ENCODE data around the gene KCTD11. TPM values are rescaled to one million over a fixed set of nuclear protein-coding genes. Genes with fewer than 3 reads are reported as not detected.
"Not testable (repeated sequence)": the region's sequence is repeated elsewhere in the genome, so short reads cannot be mapped to it uniquely, and the experiment has no call there.

The KCTD11 gene
- total RNA-seq, 1 experiment from 2014 or later = 5.4 TPM

DNA sequence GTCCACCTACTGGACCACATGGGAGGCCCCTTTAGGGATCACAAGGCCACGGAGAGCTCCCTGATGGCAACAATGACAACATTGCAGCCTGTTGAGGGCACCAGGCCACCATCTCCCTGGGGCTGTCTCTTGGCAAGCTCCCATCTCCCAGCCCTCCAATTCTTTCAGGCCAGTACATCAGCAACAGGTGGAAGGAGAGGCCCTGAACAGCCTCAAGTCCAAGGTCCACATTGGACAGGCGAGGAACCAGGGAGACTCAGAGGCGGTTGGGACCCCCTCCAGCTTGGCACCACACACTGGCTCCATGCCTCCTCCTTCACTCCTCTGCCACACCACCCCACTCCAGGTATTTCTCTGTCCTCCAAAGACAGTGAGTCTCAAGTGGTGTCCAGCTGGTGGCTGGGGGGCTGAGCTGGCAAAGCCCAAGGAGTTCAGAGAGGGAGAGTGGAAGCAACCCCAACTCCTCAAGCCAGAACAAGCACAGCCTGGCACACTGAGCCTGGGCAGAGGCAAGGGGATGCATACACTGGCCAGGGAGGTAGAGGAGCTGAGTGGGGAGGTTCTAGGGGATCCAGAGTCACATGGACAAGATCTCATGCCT is 16.9 kb upstream of the KCTD11 start:
- TF ChIP-seq, protein P1, sequence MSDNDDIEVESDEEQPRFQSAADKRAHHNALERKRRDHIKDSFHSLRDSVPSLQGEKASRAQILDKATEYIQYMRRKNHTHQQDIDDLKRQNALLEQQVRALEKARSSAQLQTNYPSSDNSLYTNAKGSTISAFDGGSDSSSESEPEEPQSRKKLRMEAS (IDR thresholded peaks at IDR 0.05) = no peak
- TF ChIP-seq EGR1 (IDR thresholded peaks at IDR 0.05; ENCODE audit: low read depth) (no peak), SRF (IDR thresholded peaks at IDR 0.05; ENCODE audit: low read depth) (no peak), JUND (IDR thresholded peaks at IDR 0.05) (no peak), SP1 (IDR thresholded peaks at IDR 0.05; ENCODE audit: low read depth) (no peak), YY1 (IDR thresholded peaks at IDR 0.05; ENCODE audit: extremely low read depth, insufficient replicate concordance, low read depth, low read length) (no peak), ELF1 (IDR thresholded peaks at IDR 0.05; ENCODE audit: borderline replicate concordance, low read depth) (no peak), CBX3 (IDR thresholded peaks at IDR 0.05; ENCODE audit: low read depth) (no peak), EZH2 (IDR thresholded peaks at IDR 0.05) (no peak), ZNF274 (IDR thresholded peaks at IDR 0.05; ENCODE audit: low read depth, low read length) (no peak), SIN3A (IDR thresholded peaks at IDR 0.05; ENCODE audit: low read depth) (no peak), FOSL1 (IDR thresholded peaks at IDR 0.05; ENCODE audit: low read depth) (no peak), RAD21 (IDR thresholded peaks at IDR 0.05; ENCODE audit: low read depth) (no peak), POLR2A (IDR thresholded peaks at IDR 0.05; ENCODE audit: borderline replicate concordance, extremely low read depth, insufficient read depth, insufficient read length) (no peak), EZH2phosphoT487 (IDR thresholded peaks at IDR 0.05; ENCODE audit: borderline replicate concordance) (no peak)
- TF ChIP-seq, protein P2, sequence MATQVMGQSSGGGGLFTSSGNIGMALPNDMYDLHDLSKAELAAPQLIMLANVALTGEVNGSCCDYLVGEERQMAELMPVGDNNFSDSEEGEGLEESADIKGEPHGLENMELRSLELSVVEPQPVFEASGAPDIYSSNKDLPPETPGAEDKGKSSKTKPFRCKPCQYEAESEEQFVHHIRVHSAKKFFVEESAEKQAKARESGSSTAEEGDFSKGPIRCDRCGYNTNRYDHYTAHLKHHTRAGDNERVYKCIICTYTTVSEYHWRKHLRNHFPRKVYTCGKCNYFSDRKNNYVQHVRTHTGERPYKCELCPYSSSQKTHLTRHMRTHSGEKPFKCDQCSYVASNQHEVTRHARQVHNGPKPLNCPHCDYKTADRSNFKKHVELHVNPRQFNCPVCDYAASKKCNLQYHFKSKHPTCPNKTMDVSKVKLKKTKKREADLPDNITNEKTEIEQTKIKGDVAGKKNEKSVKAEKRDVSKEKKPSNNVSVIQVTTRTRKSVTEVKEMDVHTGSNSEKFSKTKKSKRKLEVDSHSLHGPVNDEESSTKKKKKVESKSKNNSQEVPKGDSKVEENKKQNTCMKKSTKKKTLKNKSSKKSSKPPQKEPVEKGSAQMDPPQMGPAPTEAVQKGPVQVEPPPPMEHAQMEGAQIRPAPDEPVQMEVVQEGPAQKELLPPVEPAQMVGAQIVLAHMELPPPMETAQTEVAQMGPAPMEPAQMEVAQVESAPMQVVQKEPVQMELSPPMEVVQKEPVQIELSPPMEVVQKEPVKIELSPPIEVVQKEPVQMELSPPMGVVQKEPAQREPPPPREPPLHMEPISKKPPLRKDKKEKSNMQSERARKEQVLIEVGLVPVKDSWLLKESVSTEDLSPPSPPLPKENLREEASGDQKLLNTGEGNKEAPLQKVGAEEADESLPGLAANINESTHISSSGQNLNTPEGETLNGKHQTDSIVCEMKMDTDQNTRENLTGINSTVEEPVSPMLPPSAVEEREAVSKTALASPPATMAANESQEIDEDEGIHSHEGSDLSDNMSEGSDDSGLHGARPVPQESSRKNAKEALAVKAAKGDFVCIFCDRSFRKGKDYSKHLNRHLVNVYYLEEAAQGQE (IDR thresholded peaks at IDR 0.05; ENCODE audit: low read depth) = no peak
- no peak overlapping the region for H3K9ac ChIP-seq (ENCODE audit: low read length)
- ATAC-seq (no peak), DNase-seq (ENCODE audit: low read depth, low spot score) (no peak)
- H4K20me1 ChIP-seq (ENCODE audit: insufficient read depth) = no peaks in the 10 kb centered on the region
- no TSS peak for BruUV-seq (replicated peaks)
- H3K4me2 ChIP-seq (ENCODE audit: low read length) = no peak overlapping the region
- intact Hi-C loops (cut with micrococcal nuclease) = no loop called here
- ChIA-PET POLR2A (no interaction called here), RAD21 (ENCODE audit: low non-redundant PET in 1 of 2, low total read pairs in 2 of 2, uncharacterized antibody in 2 of 2, unreplicated experiment in 2 of 2) (no interaction called here), CTCF (no interaction called here)
- no peak overlapping the region for H2AFZ ChIP-seq (ENCODE audit: low read depth, low read length, poor library complexity, severe bottlenecking)
- no peaks in the 10 kb centered on the region for H3K9me3 ChIP-seq (ENCODE audit: control insufficient read depth in 1 of 2, insufficient read depth in 1 of 2, low read depth in 1 of 2, low read length in 2 of 2)
- no peaks in the 10 kb centered on the region for H3K9me2 ChIP-seq (ENCODE audit: insufficient read depth)
- H3K4me3 ChIP-seq (replicated peaks in 1 of 2; ENCODE audit: low read depth in 1 of 2, low read length in 2 of 2) = no peak overlapping the region
- peaks cover 3 to 17% of the 10 kb centered on the region in 2 experiments; a peak in 3 of 4 replicates for H3K4me1 ChIP-seq (ENCODE audit: control insufficient read depth in 1 of 2, insufficient read depth in 2 of 2, low read length in 2 of 2)
- no peaks in the 10 kb centered on the region for H3K36me3 ChIP-seq (ENCODE audit: control insufficient read depth in 1 of 2, insufficient read depth in 2 of 2, low read length in 2 of 2)
- H3K79me2 ChIP-seq (ENCODE audit: insufficient read depth, low read length) = no peaks in the 10 kb centered on the region
- H3K27me3 ChIP-seq (ENCODE audit: insufficient read depth, low read length) = no peaks in the 10 kb centered on the region
- H3K27ac ChIP-seq (ENCODE audit: low read depth, low read length) = no peak overlapping the region

DNA sequence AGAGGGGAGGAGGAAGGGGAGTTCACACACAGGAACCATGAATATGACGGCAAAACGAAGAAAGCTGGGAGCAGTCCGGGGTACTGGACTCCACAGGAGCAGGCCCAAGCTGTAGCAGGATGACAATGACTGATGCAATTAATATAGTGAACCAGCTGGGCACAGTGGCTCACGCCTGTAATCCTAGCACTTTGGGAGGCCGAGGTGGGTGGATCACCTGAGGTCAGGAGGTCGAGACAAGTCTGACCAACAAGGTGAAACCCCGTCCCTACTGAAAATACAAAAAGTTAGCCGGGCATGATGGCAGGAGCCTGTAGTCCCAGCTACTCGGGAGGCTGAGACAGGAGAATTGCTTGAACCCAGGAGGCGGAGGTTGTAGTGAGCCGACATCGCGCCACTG is 16.2 kb upstream of the KCTD11 start:
- H3K4me1 ChIP-seq (ENCODE audit: control insufficient read depth in 1 of 2, insufficient read depth in 2 of 2, low read length in 2 of 2); H4K20me1 ChIP-seq (ENCODE audit: insufficient read depth); CTCF ChIA-PET; H3K4me3 ChIP-seq (replicated peaks in 1 of 2; ENCODE audit: low read depth in 1 of 2, low read length in 2 of 2); BruUV-seq (replicated peaks); H3K36me3 ChIP-seq (ENCODE audit: control insufficient read depth in 1 of 2, insufficient read depth in 2 of 2, low read length in 2 of 2); ATAC-seq; H3K9ac ChIP-seq (ENCODE audit: low read length); H3K9me3 ChIP-seq (ENCODE audit: control insufficient read depth in 1 of 2, insufficient read depth in 1 of 2, low read depth in 1 of 2, low read length in 2 of 2); H3K27me3 ChIP-seq (ENCODE audit: insufficient read depth, low read length); intact Hi-C loops (cut with micrococcal nuclease); H3K4me2 ChIP-seq (ENCODE audit: low read length); DNase-seq (ENCODE audit: low read depth, low spot score); H2AFZ ChIP-seq (ENCODE audit: low read depth, low read length, poor library complexity, severe bottlenecking); RAD21 ChIA-PET (ENCODE audit: low non-redundant PET in 1 of 2, low total read pairs in 2 of 2, uncharacterized antibody in 2 of 2, unreplicated experiment in 2 of 2); H3K27ac ChIP-seq (ENCODE audit: low read depth, low read length); H3K79me2 ChIP-seq (ENCODE audit: insufficient read depth, low read length); H3K9me2 ChIP-seq (ENCODE audit: insufficient read depth): not testable (repeated sequence)
- POLR2A ChIA-PET = interaction anchor here (0.9 kb wide), 2 partner anchors 23 to 68 kb away, joined by 3 read pairs; partner anchors contain the start of gene TMEM256
